Sigmoid colon (tissue), 4 donors: Measurements from ENCODE around the gene ANKLE1.

Experiments used
- CTCF ChIP-seq, 4 experiments: fragments of 450-650 bp in 3 of 4; fragments of 200-600 bp in 1 of 4; IDR thresholded peaks; one replicate each; pipeline ENCODE4 v1.5.1; 2016 to 2019; ENCODE audit warnings: antibody characterized with exemption in 4 of 4, mild to moderate bottlenecking in 3 of 4, moderate library complexity in 2 of 4
- EP300 ChIP-seq, 4 donors: sonication (generic); formaldehyde crosslinking; IDR thresholded peaks; one replicate each; pipeline ENCODE4 v1.6.1; 2017; ENCODE audit warnings: antibody characterized with exemption in 4 of 4
- POLR2A ChIP-seq, 2 donors: fragments of 450-650 bp; IDR thresholded peaks; one replicate each; pipeline ENCODE4 v1.6.1; 2016; ENCODE audit warnings: antibody characterized with exemption in 2 of 2, mild to moderate bottlenecking in 2 of 2, moderate library complexity in 2 of 2
- POLR2AphosphoS5 ChIP-seq, 4 donors: sonication (generic); formaldehyde crosslinking; IDR thresholded peaks; one replicate each; pipeline ENCODE4 v1.6.1; 2017; ENCODE audit warnings: antibody characterized with exemption in 4 of 4

DNA sequence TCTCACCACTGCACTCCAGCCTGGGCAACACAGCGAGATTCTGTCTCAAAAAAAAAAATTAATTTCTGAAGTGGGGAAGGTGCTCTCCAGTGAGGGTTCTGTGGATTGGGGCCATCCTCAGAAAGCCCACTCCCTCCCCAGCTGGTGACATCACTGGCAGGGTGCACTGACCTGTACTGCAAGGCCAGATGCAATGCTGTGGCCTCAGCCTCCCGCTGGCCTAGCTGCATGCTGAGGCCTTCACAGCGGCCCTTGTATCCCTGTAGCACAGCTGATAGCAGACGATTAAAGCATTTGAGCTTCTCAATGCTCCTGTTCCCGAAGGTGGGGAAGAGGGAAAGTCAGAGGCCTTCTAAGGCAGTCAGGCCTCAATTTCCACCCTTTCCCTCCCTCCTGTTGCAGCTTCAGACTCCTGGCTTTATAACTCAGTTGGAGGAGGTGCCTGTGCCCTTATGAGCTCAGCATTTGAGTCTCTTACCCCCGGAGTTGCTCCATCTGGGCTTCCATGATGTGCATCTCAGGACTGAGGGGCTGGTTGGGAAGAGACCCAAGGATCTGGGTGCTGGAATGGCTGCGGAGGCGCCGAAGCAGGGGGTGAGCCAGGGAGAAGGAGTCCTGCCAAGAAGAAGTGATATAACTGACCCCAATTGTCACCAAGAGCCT, 22.5 kb upstream of the ANKLE1 start:
- TF ChIP-seq CTCF (IDR thresholded peaks at IDR 0.05) (no peak), POLR2A (IDR thresholded peaks at IDR 0.05) (no peak), EP300 (IDR thresholded peaks at IDR 0.05) (no peak), POLR2AphosphoS5 (IDR thresholded peaks at IDR 0.05) (no peak)
